DND-41 (cell line): ENCODE results near the gene ADD2.
"Not testable (repeated sequence)": the region's sequence is repeated elsewhere in the genome, so short reads cannot be mapped to it uniquely, and the experiment has no call there.

Source experiments
- ATAC-seq: fragments of 200-7000 bp; cut with Tn5 transposase; 3 replicates; pipeline ENCODE4 v1.9.1; 2021; ENCODE audit warnings: low read depth; ENCODE audit not compliant: insufficient read depth
- DNase-seq: peaks from one replicate; pipeline ENCODE4 v3.0.0-alpha.2; 2020
- H2AFZ ChIP-seq: 2 replicates; pipeline ENCODE4 v1.6.0; 2012; ENCODE audit warnings: low read depth, low read length
- H3K27ac ChIP-seq: 2 replicates; pipeline ENCODE4 v1.5.1; 2012; ENCODE audit warnings: low read length, inconsistent platforms
- H3K27me3 ChIP-seq: fragments of 200-600 bp; sonication (generic); 2 replicates; pipeline ENCODE4 v1.6.0; 2012; ENCODE audit warnings: low read length, mild to moderate bottlenecking, inconsistent platforms; ENCODE audit not compliant: insufficient read depth, poor library complexity
- H3K36me3 ChIP-seq: 2 replicates; pipeline ENCODE4 v1.5.1; 2012; ENCODE audit warnings: low read length, inconsistent platforms; ENCODE audit not compliant: insufficient read depth
- H3K4me1 ChIP-seq: 2 replicates; pipeline ENCODE4 v1.5.1; 2012; ENCODE audit warnings: mild to moderate bottlenecking, low read length; ENCODE audit not compliant: insufficient read depth
- H3K4me2 ChIP-seq: 2 replicates; pipeline ENCODE4 v1.6.0; 2012; ENCODE audit warnings: mild to moderate bottlenecking, moderate library complexity, low read length, inconsistent platforms; ENCODE audit not compliant: insufficient read depth
- H3K4me3 ChIP-seq, 2 experiments: fragments of 200-600 bp in 1 of 2; shearing (Covaris generic) in 1 of 2; 2 replicates each; pipeline ENCODE4 v1.5.1; 2012 to 2016; ENCODE audit warnings: inconsistent platforms in 2 of 2, low read length in 2 of 2, mild to moderate bottlenecking in 2 of 2, low read depth in 1 of 2, moderate library complexity in 1 of 2
- H3K79me2 ChIP-seq: 2 replicates; pipeline ENCODE4 v1.6.0; 2012; ENCODE audit warnings: low read length, inconsistent platforms; ENCODE audit not compliant: insufficient read depth
- H3K9ac ChIP-seq: 2 replicates; pipeline ENCODE4 v1.6.0; 2012; ENCODE audit warnings: low read depth, mild to moderate bottlenecking, inconsistent platforms, low read length, moderate library complexity
- H3K9me3 ChIP-seq: 2 replicates; pipeline ENCODE4 v1.5.1; 2012; ENCODE audit warnings: low read length, moderate library complexity, mild to moderate bottlenecking, inconsistent platforms; ENCODE audit not compliant: insufficient read depth, severe bottlenecking
- H4K20me1 ChIP-seq: 2 replicates; pipeline ENCODE4 v1.6.0; 2012; ENCODE audit warnings: low read length; ENCODE audit not compliant: insufficient read depth
- CTCF ChIP-seq: IDR thresholded peaks from 2 replicates; pipeline ENCODE4 v1.5.1; 2012; ENCODE audit warnings: borderline replicate concordance, low read length, moderate library complexity, mild to moderate bottlenecking; ENCODE audit not compliant: poor library complexity, severe bottlenecking; ENCODE audit errors: extremely low read depth
- EZH2 ChIP-seq: IDR thresholded peaks from 3 replicates; pipeline ENCODE4 v1.6.1; 2012; ENCODE audit warnings: borderline replicate concordance, low read depth, mild to moderate bottlenecking, moderate library complexity, low read length, inconsistent platforms; ENCODE audit not compliant: severe bottlenecking

ADD2 gene

GRCh38 chr2:70744397-70744796 lies 23.6 kb downstream of the ADD2 start:
- Histone ChIP-seq H3K9ac (no peak overlapping the region), H3K79me2 (no peaks in the 10 kb centered on the region), H2AFZ (no peak overlapping the region), H3K36me3 (no peaks in the 10 kb centered on the region), H3K9me3 (no peaks in the 10 kb centered on the region), H3K4me3 (no peak overlapping the region), H3K4me2 (no peak overlapping the region), H4K20me1 (no peaks in the 10 kb centered on the region), H3K27me3 (peaks cover 16% of the 10 kb centered on the region), H3K27ac (no peak overlapping the region), H3K4me1 (no peaks in the 10 kb centered on the region)
- no peak for DNase-seq
- ATAC-seq: no peak
- no peak for TF ChIP-seq CTCF
- no peak for TF ChIP-seq EZH2

GRCh38 chr2:70743677-70744076 lies 24.3 kb downstream of the ADD2 start:
- DNase-seq: no peak
- Histone ChIP-seq H3K27me3 (peaks cover 16% of the 10 kb centered on the region), H3K79me2 (no peaks in the 10 kb centered on the region), H3K27ac (no peak overlapping the region), H2AFZ (no peak overlapping the region), H3K4me2 (no peak overlapping the region), H3K4me3 (no peak overlapping the region), H3K4me1 (no peaks in the 10 kb centered on the region), H3K9me3 (no peaks in the 10 kb centered on the region), H3K36me3 (no peaks in the 10 kb centered on the region), H3K9ac (no peak overlapping the region), H4K20me1 (no peaks in the 10 kb centered on the region)
- ATAC-seq: no peak
- TF ChIP-seq CTCF: no peak
- TF ChIP-seq EZH2: no peak

DNA sequence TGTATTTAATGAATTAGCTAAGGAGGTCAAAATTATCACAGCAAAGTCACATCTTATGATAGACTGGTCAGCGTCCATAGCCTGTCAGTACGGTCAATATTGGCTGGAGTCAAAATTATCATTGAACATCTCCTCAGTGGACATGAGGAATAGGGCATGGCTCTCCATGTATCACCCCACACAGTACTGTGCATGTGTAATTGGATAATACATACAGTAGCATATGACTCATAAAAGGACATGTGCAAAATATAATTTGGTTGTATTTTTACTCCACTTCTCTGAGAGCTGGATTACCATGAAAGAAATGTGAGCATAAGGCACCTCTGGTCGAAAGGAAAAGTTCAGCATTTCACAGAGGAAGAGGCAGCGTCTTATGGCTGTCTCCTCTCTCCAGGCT lies 24.9 kb downstream of the ADD2 start:
- H3K36me3 ChIP-seq: no peaks in the 10 kb centered on the region
- no peaks in the 10 kb centered on the region for H4K20me1 ChIP-seq
- TF ChIP-seq EZH2 (no peak), CTCF (no peak)
- no peaks in the 10 kb centered on the region for H3K9me3 ChIP-seq
- no peak overlapping the region for H3K27ac ChIP-seq
- no peak overlapping the region for H3K4me3 ChIP-seq
- ATAC-seq (no peak), DNase-seq (no peak)
- H3K79me2 ChIP-seq: no peaks in the 10 kb centered on the region
- H3K27me3 ChIP-seq: peaks cover 13% of the 10 kb centered on the region
- H2AFZ ChIP-seq: no peak overlapping the region
- no peak overlapping the region for H3K9ac ChIP-seq
- no peak overlapping the region for H3K4me2 ChIP-seq
- no peaks in the 10 kb centered on the region for H3K4me1 ChIP-seq

GRCh38 chr2:70739492-70739891 lies 28.5 kb downstream of the ADD2 start:
- H3K27ac ChIP-seq, H3K36me3 ChIP-seq, H3K4me3 ChIP-seq, H3K9me3 ChIP-seq, DNase-seq, H2AFZ ChIP-seq, H3K9ac ChIP-seq, H4K20me1 ChIP-seq, ATAC-seq, H3K79me2 ChIP-seq, H3K4me1 ChIP-seq, H3K4me2 ChIP-seq: not testable (repeated sequence)
- peaks cover 11% of the 10 kb centered on the region for H3K27me3 ChIP-seq
